NCI-H146 treated with DMSO at 0.1 percent for 48 hours (cell line): ENCODE results near the gene FAM3C.

Source experiments
- DNase-seq: peaks from one replicate; lab custom pipeline; 2025; ENCODE audit not compliant: unreplicated experiment; lab: John Stamatoyannopoulos, UW

FAM3C gene

DNA sequence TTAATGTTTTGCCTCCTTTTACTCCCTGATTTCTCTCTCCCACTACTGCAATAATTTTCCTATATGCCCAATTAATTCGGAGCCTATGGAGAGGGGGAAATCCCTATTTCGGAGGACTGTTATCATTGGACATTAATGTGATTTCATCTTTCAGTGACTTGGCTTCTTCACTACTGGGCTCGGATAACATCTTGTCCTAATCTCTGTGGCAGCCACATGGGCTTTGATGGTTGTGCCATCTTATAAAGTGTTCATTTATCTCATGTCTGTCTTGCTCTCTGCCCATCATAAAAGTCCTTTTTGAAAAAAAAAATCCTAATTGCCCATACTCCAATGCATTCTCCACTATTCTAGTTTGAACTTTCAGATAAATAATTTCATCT is 15.5 kb upstream of the FAM3C start:
- no peak for DNase-seq

DNA sequence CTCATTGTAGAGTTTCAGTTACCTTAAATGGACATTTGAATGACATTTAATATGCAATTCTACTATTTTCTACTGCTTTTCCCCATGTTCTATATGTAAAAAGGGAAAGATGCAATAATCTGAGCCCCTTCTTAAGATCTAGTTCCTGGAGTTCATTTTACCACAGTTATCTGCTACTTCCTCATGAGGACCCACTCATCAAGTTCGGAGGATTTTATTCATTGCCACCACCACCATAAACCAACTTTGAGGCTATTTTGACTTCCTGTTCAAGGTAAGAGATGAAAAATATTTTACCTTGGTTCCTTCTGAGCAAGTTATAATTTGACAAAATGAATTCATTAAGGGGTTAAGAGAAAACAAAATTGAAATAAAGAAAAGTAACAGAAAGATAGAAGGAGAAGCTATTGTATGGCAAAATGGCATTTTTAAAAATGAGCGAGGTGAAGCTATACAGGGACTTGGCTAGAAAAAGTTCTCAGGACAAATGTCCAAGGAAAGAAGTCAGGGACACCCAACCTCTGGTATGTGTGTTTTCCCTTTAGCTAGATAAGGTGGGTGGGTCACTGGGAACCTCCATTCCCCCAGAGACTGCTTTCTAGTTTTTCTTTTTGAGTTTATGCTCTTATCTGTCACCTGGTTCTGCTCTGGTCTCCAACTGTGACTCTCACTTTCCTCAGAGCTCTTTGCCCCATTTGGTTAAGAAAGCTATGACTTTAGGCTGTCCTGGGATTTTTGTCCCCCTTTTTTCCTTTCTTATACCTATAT is 14.9 kb upstream of the FAM3C start:
- DNase-seq = no peak

DNA sequence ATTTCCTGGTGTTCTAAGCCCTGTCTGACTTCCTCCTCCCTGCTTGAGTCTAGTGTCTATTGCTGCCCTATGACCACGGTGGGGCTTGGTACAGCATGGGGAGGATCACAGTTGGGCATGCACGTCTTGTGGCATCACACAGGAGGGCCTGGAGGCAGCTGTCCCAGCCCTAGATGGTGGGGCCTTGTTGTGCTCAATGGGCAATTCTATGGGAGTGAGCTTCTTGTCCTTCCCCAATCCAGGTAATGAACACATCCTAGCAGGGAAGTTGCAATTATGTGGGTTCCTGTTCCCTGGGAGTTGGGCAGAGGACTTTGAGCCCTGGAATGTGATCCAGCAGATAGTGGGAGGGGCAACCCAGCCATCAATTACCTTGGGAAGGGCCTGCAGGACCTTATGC is 10.8 kb upstream of the FAM3C start:
- no peak for DNase-seq

DNA sequence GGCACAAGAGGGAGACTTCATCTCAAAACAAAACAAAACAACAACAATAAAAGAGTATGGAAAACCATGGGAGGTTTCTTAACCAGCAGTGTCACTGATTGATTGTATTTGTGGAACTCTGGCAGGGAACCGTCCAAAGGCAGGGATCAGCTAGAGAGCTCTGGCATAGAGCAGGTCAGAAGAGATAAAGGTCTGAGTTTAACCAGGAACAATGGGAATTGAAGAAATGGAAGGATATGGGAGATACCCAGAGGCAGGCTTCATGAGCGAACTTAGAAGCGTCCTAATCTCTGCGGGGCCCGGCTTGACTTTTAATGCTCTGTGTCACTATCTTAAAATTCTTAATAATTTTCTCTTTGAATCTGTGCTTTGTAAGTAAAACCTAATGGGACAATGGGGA is 10.4 kb upstream of the FAM3C start:
- no peak for DNase-seq

DNA sequence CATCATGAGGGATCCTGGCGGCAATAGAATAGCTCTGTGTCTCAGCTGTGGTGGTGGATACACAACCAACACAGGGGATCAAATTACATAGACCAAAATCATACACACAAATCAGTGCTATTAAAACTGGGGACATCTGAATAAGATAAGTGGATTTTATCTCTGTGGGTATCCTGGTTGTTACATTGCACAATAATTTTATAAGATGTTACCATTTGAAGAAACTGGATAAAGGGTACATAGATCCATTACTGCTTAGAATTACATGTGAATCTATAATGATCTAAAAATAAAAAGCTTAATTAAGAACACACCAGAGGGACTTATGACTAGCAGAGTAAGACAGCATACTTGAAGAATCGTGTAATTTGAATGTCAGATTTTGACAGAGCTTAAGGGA is 8.2 kb upstream of the FAM3C start:
- DNase-seq = no peak

DNA sequence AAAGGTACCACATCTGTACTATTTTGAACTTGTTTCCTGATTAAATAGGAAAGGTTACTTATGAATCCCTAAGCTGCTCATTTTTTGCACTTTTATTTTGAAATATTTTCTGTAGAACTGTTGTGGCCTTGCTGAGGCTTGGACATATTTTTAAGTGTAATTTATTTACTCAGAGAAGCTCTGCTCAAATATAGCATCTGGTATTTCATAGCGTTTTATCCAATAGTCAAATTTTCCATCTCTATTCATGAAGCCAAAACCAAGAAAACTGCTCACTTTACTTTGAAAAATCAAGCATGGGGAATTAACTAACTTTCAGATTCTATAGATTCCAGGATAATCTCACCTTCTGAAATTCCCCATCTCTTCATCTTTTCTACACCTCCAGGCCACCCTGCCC is 6.6 kb upstream of the FAM3C start:
- DNase-seq = no peak

DNA sequence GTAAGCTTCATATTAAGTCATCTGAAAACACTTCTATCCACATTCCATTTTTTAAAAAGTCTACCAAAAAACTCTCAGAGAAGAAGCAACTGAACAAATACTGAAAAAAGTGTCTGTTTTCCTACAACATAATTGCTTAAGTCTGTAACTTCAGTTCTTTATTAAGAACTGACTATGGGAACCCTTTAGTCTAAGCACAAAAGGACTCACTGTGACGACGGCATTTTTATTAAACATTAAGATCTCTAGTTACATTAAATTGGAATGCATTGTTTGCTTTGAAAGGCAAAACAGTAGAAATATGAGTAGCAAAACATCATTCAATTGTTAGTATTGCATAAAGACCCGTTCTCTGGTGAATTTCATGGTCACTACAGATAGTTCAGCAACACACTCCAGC is 5.8 kb upstream of the FAM3C start:
- DNase-seq = no peak

DNA sequence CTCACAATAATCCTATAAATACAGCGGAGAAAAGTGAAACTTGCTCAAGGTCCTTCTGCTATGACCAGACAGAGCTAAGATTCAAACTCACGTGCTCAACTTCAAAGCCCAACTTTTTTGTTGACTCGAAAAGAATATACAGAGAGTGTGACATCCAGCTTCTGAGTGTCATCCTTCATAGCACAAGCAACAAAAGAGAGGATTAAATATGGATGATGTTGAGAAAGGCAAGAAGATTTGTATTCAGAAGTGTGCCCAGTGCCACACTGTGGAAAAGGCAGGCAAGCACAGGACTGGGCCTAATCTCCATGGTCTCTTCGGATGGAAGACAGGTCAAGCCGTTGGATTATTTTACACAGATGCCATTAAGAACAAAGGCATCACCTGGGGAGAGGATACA is 2.1 kb upstream of the FAM3C start:
- DNase-seq = peak; percentile 38

DNA sequence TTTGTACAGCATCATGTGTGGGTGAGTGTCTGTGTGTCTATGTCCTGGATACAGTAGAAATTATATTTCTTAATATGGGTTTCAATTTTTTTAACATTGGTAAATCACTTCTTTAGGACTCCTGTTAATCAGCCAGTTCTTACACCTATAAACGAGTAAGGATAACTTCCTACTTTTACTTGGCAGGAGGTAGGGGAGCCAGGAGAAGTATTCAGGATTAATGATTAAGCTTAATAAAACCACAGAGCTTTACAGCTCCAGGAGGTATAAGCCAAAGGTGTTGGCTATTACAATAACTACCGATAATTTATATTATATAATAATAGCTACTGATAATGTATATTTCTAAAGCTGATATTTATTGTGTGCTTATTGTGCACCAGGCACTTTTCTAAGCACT is 1.7 kb upstream of the FAM3C start:
- DNase-seq = no peak

DNA sequence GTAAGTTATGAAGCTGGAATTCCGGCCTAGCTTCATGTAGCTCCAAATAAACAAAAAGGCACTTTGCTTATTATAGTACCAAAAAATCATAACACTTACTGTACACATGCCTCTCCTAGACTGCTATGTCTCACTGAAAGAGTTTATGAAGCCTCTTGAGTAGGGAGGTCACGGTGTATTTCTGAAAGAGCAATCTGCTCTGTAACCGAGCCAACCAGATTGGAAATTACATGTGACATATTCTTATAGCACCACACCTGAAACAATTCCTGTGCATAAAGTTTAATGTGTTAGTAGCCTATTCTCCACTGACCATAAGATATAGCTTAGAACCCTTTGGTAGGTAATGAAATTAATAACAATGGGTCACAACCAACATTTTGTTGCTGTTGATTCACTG is 1.3 kb upstream of the FAM3C start:
- DNase-seq = no peak

DNA sequence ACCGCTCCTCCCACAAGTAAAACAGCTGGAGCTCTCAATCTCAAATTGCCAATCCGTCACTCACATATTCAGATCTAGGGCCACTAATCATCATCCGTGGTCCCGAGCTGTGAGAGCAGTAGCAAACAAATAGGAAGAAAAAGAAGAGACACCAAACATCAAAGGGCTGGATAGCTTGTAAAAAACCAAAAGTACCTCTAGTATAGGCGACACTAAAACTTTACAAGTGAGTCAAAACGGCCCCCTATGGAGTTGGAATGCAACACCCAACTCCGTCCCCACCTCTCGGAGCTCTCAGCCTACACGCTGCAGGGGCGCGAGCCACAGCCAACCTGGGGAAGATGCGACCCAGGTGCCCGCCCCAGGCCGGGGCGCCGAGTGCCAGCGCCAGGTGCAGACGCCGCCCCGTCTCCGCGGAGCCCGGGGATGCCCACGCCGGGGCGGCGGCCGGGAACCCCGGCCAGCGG is 581 bp downstream of the FAM3C start:
- no peak for DNase-seq

DNA sequence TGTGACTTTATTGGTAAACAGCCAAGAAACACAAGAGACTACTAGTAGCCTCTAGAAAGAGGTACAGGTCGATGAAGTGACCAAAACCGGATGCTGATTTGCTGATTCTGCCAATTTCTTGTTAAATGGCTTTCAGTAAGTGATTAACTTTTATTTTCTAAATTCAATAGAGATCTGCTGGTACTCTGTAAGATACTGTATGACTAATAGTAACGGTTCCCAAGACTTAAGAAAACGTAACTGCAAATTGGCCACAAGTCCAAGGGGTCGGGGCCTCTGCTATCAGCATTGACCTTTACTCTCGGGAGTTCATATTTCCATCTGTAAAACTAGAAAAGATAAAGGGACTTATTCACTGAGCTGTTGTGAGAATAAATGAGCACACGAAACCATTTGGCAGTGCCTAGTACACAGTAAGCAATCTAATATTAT is 1.4 kb downstream of the FAM3C start:
- no peak for DNase-seq

DNA sequence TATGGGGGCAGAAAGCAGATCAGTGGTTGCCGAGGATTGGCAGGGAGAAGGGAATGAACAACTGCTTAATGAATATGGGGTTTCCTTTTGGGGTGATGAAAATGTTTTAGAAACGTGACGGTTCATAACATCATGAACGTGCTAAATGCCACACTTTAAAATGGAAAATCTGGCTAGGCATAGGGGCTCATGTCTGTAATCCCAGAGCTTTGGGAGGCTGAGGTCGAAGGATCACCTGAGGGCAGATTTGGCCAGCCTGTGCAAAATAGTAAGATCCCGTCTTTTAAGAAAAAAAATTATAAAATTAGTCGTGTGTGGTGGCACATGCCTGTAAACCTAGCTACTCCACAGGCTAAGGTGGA is 3.1 kb downstream of the FAM3C start:
- DNase-seq = no peak

DNA sequence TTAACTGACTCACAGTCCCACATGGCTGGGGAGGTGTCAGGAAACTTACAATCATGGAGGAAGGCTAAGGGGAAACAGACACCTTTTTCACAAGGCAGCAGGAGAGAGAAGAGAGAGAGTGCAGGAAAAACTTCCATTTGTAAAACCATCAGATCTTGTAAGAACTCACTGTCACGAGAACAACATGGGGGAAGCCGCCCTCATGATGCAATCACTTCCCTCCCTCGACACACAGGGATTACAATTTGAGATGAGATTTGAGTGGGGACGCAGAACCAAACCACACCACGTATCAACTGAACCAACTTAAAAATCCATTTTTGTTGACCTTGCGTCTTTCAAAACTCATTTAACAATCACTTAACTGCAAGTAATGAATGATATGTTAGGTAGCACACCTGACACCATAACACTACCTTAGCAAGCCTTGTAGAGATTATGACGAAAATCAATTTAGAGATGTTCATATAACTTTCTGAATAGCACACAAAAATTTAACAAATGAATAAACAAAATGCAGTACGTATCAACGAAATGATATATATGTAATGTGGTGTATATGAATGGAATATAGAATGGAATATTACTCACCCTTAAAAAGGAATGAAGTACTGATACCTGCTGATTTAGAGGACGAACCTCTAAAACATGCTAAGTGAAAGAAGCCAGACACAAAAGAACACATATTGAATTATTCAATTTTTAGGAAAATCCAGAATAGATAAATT is 3.7 kb downstream of the FAM3C start:
- no peak for DNase-seq

DNA sequence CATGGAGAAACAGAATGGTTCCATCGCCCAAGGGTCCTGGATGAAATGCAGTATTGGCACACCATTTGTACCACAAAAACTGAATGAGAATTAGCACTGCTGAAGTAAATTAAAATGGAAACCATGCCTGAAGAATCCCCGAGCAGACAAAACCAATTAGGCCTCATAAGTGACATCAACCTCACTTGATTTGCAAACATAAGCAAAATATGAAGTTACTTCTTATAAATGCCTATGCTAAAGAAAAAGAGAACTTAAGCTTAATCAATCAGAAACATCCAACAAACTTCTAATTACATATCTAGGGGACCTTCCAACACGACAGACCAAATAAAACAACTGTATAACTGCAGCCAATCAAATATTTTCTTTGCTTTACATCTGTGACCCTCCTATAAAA is 4.4 kb downstream of the FAM3C start:
- DNase-seq = no peak

DNA sequence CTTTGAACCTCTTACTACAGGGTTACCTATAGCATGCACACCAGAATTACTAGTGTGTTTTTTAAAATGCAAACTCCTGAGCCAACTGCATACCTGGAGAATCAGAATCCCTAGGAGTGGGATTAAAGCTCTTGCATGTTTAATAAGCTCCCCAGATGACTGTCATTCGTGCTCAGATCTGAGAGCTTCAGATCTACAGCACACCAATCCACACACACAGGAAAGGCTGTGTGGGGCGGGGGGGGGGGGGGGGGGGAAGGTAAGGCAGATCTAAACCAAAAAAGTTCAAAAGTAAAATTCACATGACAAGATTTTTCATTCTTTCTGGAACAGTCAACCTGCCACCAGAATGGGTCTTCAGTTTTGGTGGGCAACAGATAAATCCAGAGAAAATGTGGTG is 5.5 kb downstream of the FAM3C start:
- no peak for DNase-seq

DNA sequence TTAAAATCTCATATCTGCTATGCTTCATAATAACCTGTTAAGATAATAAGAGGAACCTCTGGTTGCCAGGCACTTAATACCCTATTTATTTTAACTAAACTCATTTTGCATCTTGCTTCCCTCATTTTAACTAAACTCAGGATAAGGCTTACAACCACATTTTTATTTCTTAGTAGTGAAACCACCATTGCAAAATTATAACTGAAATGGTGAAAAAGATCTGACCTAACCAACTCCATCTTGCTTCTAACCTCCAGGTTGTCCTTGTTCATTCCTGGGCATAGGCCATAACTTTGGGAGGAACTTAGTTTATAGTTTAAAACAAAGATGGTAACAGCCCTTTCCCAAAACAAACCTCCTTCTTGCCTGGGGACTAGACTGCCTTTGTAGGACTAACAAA is 6.0 kb downstream of the FAM3C start:
- DNase-seq = no peak

DNA sequence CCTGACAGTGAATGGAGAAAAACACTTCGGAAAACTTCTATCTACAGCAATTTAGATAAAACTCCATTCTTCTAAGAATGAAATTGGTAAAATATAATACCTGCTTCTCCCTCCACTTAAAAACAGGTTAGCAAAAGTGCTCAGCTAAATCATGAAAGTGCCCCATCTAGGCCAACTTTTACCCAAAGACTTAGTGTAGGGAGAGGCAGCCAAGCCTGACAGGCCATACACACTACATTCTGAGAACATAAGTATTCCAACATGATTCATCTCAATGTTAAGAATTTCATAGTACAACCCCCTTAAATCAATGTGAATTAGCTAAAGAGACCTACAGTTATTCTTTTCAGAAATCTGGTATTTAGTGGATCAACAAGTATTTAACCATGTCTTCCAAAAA is 7.2 kb downstream of the FAM3C start:
- DNase-seq = no peak

DNA sequence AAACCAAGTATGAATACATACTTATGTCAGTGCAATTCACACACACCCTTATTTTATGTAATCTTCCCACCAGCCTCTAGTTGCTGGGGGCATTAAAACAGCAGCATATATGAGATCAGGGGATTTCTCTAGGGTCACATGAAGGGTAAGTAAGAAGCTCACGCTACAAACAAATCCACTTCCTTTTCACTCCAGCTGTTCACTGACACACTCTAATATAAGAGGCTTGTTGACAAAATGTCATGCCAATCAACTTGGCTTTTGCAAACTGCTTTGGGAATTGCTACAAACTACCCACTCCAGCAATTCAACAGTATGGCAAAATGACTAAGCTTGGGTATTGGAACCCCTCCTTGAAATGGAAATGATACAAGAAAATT is 10.3 kb downstream of the FAM3C start:
- DNase-seq = no peak

DNA sequence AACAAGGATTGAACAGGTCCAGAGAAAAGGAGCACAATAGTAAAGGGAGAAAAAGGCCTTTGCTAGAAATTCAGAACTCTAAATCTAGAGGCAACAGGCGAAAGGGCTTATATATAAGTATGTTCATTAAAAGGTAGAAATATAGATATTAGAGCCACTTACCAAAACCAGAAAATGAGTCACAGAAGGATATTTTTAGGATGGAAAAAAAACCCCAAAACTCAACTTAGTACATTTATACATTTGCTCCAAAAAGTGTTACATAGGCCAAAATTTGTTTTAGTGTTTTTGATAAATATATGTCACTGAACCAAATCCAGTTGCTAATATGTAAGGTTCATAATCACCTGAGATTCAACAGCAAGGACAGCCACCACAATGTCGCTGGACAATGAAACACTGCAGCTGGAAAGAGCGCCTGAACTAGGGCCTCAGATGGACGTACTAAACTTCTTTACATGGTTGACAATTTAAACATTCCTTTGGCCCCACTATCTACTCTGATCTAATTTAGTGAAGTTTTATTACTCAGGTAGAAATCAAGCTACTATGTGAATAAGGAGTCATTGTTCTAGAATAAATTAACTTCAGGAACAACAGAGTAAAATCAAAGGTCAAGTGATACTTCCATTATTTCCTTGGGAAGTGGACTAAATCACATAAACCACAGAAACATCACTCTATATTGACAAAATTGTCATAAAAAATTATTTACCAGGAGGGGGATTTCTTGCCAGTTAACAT is 10.9 kb downstream of the FAM3C start:
- no peak for DNase-seq

DNA sequence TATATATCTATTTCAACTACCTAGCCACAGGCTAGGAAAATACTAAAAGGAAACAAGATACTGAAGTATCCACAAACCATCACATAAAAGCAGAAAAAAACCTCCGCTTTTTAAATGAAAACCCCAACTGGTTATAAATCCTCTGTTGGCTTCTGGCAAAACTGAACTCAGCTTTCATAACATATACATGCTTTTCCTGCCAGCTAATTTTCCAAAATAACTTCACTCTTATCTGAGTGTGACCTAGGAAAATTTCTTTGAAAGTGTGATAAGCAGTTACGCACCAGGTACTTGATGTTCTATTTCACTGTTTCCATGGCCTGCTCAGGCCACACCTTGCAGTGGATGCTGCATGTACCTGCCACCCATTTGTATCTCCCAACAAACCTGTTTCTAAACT is 11.8 kb downstream of the FAM3C start:
- DNase-seq = no peak

DNA sequence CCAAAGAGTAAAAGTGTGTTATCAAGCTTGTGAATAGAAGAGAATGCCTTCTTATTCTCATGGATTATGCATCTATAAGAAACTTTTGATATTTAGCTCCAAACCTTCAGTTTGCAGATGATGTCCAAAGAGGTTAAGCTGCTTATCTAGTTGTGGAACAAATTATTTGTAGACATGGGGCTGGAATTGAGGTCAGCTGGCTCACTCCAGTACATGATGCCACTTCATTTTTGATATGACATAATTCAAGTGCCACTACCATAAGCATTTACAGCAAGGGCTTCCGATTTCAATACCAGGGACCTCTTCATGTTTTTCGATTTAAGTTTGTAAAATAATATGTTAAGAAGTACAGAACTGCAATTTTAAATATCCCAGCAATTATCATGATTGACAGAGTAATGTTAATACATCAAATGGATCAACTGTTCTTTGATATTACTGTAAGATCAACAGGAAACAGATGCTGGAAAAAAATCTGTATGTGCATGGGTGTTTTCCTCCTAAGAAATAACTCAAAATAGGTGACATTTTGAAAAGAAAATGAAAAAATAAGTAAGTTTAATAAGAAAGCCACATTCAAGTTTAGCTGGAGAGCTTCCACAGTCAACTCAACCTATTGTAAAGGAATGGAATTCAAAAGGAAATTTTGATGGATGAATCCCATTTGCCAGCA is 12.7 kb downstream of the FAM3C start:
- no peak for DNase-seq
